ENCODE data around the gene XRCC5.

GRCh38 chr2:216202626-216203250 is 93.6 kb downstream of the XRCC5 start:
- TF ChIP-seq CTCF (IDR thresholded peaks at IDR 0.05), result no peak
- no peak for TF ChIP-seq POLR2A (IDR thresholded peaks at IDR 0.05)

Measured in tibial nerve (tissue), 3 donors.